HL-60/S4 treated with retinoic acid at 250 ng/mL for 4 days and 3 days (cell line): ENCODE results near the gene GHRH.

ENCODE experiments used
- in situ Hi-C: fragments of 300-500 bp; cut with MboI; formaldehyde crosslinking; loops from 2 replicates; pipeline ENCODE4 v1.7.0; 2022; ENCODE audit warnings: low sequenced_read_pairs

Gene GHRH

GRCh38 chr20:37265152-37265551, 3.5 kb upstream of the GHRH start:
- in situ Hi-C loops, result loop anchor here (5.0 kb wide), 1 partner anchor 267 kb away; no protein-coding TSS in a partner anchor

GRCh38 chr20:37263686-37264085, 2.1 kb upstream of the GHRH start:
- in situ Hi-C loops, result no loop called here

- in situ Hi-C loops, result no loop called here
Observed at GRCh38 chr20:37262505-37262904, 891 bp upstream of the GHRH start.

GRCh38 chr20:37260923-37261322, 691 bp downstream of the GHRH start:
- in situ Hi-C loops, result no loop called here

- in situ Hi-C loops, result no loop called here
Observed at GRCh38 chr20:37259865-37260264, 1.7 kb downstream of the GHRH start.

- in situ Hi-C loops, result no loop called here
Observed at GRCh38 chr20:37259031-37259430, 2.6 kb downstream of the GHRH start.

- in situ Hi-C loops, result no loop called here
Observed at GRCh38 chr20:37257988-37258387, 3.6 kb downstream of the GHRH start.

GRCh38 chr20:37257530-37257929, 4.1 kb downstream of the GHRH start:
- in situ Hi-C loops, result no loop called here

GRCh38 chr20:37256286-37256685, 5.3 kb downstream of the GHRH start:
- in situ Hi-C loops, result no loop called here

- in situ Hi-C loops, result no loop called here
Observed at GRCh38 chr20:37254114-37254878, 7.3 kb downstream of the GHRH start.

- in situ Hi-C loops, result no loop called here
Observed at GRCh38 chr20:37253087-37253486, 8.5 kb downstream of the GHRH start.

- in situ Hi-C loops, result no loop called here
Observed at GRCh38 chr20:37251825-37252477, 9.7 kb downstream of the GHRH start.

GRCh38 chr20:37249304-37249703, 12.3 kb downstream of the GHRH start:
- in situ Hi-C loops, result no loop called here

- in situ Hi-C loops, result no loop called here
Observed at GRCh38 chr20:37247547-37247946, 14.1 kb downstream of the GHRH start.

- in situ Hi-C loops, result no loop called here
Observed at GRCh38 chr20:37246736-37247135, 14.9 kb downstream of the GHRH start.

GRCh38 chr20:37245216-37246150, 16.1 kb downstream of the GHRH start:
- in situ Hi-C loops, result no loop called here

GRCh38 chr20:37244572-37244957, 17.0 kb downstream of the GHRH start:
- in situ Hi-C loops, result no loop called here

GRCh38 chr20:37243937-37244571, 17.6 kb downstream of the GHRH start:
- in situ Hi-C loops, result no loop called here

- in situ Hi-C loops, result no loop called here
Observed at GRCh38 chr20:37243076-37243936, 18.3 kb downstream of the GHRH start.

GRCh38 chr20:37242503-37242902, 19.1 kb downstream of the GHRH start:
- in situ Hi-C loops, result no loop called here
